SK-N-MC (cell line): Measurements from ENCODE around the gene CMTM2.
"Not testable (repeated sequence)": the region's sequence is repeated elsewhere in the genome, so short reads cannot be mapped to it uniquely, and the experiment has no call there.

Source experiments
- DNase-seq: peaks from one replicate; pipeline ENCODE4 v3.0.0-alpha.2; 2011; ENCODE audit warnings: low read depth, low spot score
- H3K27ac ChIP-seq: fragments of 200-600 bp; sonication (generic); 2 replicates; pipeline ENCODE4 v1.5.1; 2016; ENCODE audit warnings: mixed run types
- H3K36me3 ChIP-seq: fragments of 200-600 bp; sonication (generic); 2 replicates; pipeline ENCODE4 v1.6.1; 2017; ENCODE audit warnings: antibody characterized with exemption, low read length, mixed read lengths; ENCODE audit not compliant: insufficient read depth
- H3K4me3 ChIP-seq: fragments of 200-600 bp; sonication (generic); 2 replicates; pipeline ENCODE4 v1.5.1; 2016
- H3K9ac ChIP-seq: fragments of 200-600 bp; sonication (generic); 2 replicates; pipeline ENCODE4 v1.8.0; 2017; ENCODE audit warnings: mixed run types, mixed read lengths; ENCODE audit not compliant: insufficient read length
- H3K9me3 ChIP-seq: fragments of 200-600 bp; sonication (generic); 2 replicates; pipeline ENCODE4 v1.6.1; 2017; ENCODE audit warnings: low read depth, mild to moderate bottlenecking, antibody characterized with exemption, low read length, moderate library complexity, mixed read lengths
- EZH2 ChIP-seq: fragments of 200-600 bp; sonication (generic); IDR thresholded peaks from one replicate; pipeline ENCODE4 v1.6.1; 2017; ENCODE audit warnings: antibody characterized with exemption
- FOXP2 ChIP-seq: optimal IDR thresholded peaks from 2 replicates; pipeline ENCODE3; 2011; ENCODE audit warnings: mild to moderate bottlenecking, moderate library complexity; ENCODE audit not compliant: insufficient read depth; ENCODE audit errors: extremely low read length, control extremely low read depth
- POLR2AphosphoS5 ChIP-seq: IDR thresholded peaks from 2 replicates; pipeline ENCODE4 v1.6.1; 2012; ENCODE audit warnings: mild to moderate bottlenecking, low read depth, low read length, borderline replicate concordance

Gene CMTM2

DNA sequence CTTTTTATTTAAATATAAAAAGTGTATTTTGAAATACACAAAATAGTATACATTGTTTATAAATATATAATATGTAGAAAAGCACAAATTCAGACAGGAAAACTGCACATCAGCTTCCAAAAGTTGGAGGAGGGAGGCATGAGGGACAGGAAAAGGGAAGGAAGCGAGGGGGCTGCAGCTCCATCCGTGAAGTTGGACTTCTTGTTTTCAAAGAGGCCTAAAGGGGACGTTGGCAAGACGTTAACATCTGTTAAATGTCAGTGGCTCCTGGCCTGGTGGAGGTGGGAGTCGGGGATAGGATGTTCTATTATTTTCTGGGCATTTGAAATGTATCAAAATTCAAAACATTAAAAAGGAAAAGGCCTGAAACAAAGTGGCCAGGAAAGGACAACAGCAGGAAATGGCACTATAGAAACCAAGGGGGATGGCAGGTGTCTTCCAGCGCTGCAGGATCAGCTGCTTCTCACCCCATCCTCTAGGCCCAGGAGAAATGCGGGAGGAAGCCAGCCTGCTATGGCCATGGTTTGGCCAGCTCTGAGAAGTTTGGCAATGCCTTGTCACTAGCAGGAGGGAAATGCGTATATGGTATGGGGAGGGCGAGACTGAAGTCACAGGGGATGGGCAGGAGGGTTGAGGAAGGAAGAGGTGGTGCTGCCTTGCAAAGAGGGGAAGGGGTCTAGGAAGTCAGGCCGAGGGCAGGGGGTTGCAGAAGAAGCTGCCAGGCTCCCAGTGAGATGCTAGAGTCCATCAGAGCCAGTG is 6.4 kb downstream of the CMTM2 start:
- no peak for DNase-seq
- Histone ChIP-seq H3K9ac (no peak overlapping the region), H3K36me3 (no peaks in the 10 kb centered on the region), H3K27ac (no peak overlapping the region), H3K4me3 (no peak overlapping the region), H3K9me3 (no peaks in the 10 kb centered on the region)
- TF ChIP-seq EZH2: no peak
- TF ChIP-seq FOXP2: no peak
- TF ChIP-seq POLR2AphosphoS5: no peak

DNA sequence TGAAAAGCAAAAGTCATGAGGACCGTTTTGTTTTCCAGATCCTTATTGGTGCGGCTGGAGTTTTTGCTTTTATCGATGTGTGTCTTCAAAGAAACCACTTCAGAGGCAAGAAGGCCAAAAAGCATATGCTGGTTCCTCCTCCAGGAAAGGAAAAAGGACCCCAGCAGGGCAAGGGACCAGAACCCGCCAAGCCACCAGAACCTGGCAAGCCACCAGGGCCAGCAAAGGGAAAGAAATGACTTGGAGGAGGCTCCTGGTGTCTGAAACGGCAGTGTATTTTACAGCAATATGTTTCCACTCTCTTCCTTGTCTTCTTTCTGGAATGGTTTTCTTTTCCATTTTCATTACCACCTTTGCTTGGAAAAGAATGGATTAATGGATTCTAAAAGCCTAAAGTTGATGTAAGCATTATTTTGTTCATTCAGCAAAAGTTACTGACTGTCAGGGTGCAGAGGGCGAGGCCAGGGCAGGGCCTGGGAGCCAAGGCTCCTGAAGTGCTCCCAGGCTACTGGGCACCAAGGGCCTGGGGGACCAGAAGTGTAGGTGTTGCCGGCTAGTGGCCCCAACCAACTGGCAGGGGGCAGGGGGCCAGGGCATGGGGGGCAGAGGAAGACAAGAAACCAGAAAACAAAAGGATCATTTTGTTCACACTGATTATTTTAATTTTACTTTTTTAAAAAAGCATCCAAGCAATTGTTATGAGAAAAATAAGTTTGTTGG is 8.8 kb downstream of the CMTM2 start:
- H3K4me3 ChIP-seq: no peak overlapping the region
- no peak for TF ChIP-seq FOXP2
- no peak for TF ChIP-seq POLR2AphosphoS5
- TF ChIP-seq EZH2: no peak

DNA sequence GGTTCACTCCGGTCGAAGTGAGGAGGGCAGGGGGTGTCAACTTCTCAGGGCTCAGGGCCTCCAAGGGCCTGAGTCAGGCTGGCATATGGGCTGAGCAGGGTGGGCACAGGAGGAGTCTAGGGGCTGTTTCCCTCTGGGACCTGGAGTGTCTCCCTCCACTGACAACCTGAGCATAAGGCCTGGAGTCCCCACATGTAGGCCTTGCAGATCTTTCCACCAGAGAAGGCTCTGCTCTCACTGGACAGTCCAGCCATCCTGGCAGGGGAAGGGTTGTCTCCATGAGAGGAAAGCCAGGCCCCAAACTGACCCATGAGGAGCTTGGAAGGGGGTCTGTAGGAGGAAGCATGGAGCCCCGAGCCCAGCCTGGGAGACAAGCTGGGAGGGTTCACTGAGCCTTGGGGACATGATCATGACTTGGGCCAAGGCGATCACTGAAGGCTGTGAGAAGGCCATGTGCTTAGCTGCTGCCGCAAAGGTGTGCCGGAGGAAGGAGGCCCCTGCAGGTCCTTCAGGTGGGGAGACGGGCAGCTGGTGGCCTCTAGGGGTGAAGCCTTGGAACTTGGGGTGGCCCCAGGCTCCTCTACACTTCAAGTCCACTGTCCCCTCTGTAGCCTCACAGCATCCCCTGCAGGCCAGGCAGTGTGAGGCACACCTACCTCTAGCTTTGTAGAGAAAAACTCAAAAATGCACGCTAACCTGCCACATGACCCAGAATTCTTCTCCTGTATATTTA is 9.9 kb downstream of the CMTM2 start:
- no peak for TF ChIP-seq POLR2AphosphoS5
- no peak for TF ChIP-seq FOXP2
- TF ChIP-seq EZH2: no peak
- DNase-seq: no peak
- Histone ChIP-seq H3K27ac (no peak overlapping the region), H3K9me3 (no peaks in the 10 kb centered on the region), H3K9ac (no peak overlapping the region), H3K4me3 (no peak overlapping the region), H3K36me3 (no peaks in the 10 kb centered on the region)

More for the DNA sequence above, 8.8 kb downstream of the CMTM2 start:
- no peaks in the 10 kb centered on the region for H3K9me3 ChIP-seq
- no peak overlapping the region for H3K9ac ChIP-seq
- no peak overlapping the region for H3K27ac ChIP-seq
- no peak for DNase-seq
- H3K36me3 ChIP-seq: no peaks in the 10 kb centered on the region

DNA sequence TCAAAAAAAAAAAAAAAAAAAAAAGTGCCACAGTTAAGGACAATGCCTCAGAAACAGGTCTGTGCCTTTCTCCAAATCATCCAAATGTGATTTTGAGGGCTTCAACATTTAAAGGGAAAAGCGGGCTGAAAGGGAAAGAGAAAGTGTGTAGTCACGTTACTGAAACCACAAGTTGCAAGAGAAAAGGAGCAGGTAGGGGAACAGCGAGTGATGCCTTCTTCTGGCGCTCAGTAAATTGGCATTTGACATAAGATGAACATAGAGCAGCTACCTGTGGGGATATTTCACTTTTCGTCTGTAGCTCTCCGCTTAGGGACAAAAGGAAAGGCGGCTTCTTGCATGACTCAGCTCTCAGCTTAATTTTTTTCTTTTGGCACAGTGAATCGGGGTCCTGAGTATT is 11.1 kb downstream of the CMTM2 start:
- TF ChIP-seq EZH2: no peak
- no peak for TF ChIP-seq POLR2AphosphoS5
- no peak for TF ChIP-seq FOXP2
- H3K9me3 ChIP-seq: no peaks in the 10 kb centered on the region
- no peak overlapping the region for H3K27ac ChIP-seq
- DNase-seq: no peak
- no peaks in the 10 kb centered on the region for H3K36me3 ChIP-seq
- H3K9ac ChIP-seq: no peak overlapping the region
- no peak overlapping the region for H3K4me3 ChIP-seq

DNA sequence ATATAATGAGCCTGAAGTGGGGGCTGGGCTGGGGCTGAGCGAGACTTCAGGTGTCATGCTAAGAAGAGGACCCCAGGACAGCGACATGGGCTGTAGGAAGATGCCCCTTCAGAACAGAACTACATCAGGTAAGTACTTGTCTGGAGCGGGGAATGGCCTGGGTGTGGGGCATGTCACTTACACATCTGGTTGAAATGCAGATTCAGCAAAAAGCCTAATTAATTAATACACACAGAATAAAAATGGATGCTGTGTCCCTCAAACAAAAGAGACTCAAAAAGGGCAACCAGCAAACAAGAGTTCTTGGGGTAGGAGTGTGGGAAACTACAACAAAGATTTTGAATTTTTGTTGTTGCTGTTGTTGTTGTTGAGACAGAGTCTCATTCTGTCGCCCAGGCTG is 11.8 kb downstream of the CMTM2 start:
- H3K9me3 ChIP-seq: no peaks in the 10 kb centered on the region
- no peak for TF ChIP-seq POLR2AphosphoS5
- TF ChIP-seq EZH2: no peak
- TF ChIP-seq FOXP2: no peak
- no peaks in the 10 kb centered on the region for H3K36me3 ChIP-seq
- no peak overlapping the region for H3K9ac ChIP-seq
- DNase-seq: no peak
- no peak overlapping the region for H3K4me3 ChIP-seq
- no peak overlapping the region for H3K27ac ChIP-seq

DNA sequence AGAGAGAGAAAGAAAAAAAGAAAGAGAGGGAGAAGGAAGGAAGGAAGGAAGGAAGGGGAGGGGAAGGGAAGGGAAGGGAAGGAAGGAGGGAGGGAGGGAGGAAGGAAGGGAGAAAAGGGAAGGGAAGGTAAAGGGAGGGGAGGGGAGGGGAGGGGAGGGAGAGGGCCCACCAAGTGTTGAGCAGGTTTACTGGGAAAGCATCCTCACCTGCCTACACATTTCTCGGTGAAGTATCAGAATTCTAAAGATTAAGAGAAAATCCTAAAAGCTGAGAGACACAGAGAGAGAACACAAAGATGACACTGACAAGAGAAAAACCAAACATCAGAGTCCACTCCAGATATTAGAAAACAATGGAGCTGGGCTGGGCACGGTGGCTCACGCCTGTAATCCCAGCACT is 13.0 kb downstream of the CMTM2 start:
- TF ChIP-seq FOXP2 (no peak), EZH2 (no peak), POLR2AphosphoS5 (no peak)
- Histone ChIP-seq H3K4me3 (no peak overlapping the region), H3K36me3 (no peaks in the 10 kb centered on the region), H3K27ac (no peak overlapping the region), H3K9ac (no peak overlapping the region), H3K9me3 (no peaks in the 10 kb centered on the region)
- DNase-seq: no peak

DNA sequence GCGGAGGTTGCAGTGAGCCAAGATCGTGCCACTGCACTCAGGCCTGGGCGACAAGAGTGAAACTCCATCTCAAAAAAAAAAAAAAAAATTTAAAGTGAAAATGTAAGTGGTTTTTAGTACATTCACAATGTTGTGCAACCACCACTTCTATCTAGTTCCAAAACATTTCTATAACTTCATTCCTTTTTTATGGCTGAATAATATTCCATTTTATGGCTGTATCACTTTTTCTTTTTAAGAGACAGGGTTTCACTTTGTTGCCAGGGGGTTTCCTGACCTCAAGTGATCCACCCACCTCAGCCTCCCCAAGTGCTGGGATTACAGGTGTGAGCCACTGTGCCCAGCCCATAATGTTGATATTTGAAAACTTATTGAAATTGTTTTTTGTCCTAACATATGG is 13.6 kb downstream of the CMTM2 start:
- Histone ChIP-seq H3K36me3 (no peaks in the 10 kb centered on the region), H3K9ac (no peak overlapping the region), H3K27ac (no peak overlapping the region), H3K9me3 (no peaks in the 10 kb centered on the region), H3K4me3 (no peak overlapping the region)
- no peak for TF ChIP-seq EZH2
- TF ChIP-seq FOXP2: no peak
- no peak for TF ChIP-seq POLR2AphosphoS5
- no peak for DNase-seq

DNA sequence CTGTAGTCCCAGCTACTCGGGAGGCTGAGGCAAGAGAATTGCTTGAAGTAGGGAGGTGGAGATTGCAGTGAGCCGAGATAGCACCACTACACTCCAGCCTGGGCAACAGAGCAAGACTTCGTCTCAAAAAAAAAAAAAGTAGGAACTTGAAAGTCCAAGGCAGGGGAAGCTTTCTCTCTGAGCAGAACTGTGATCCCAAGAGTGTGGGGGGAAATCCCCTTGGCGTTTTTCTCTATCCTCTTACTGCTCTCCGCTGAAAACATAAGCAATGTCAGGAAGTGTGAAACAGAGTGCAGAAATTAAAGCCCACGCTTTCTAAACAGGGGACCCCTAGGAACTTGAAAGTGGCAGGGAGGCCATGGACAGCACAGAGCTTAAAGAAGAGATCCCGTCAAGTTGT is 15.5 kb downstream of the CMTM2 start:
- TF ChIP-seq POLR2AphosphoS5 (no peak), EZH2 (no peak), FOXP2 (no peak)
- no peak overlapping the region for H3K27ac ChIP-seq
- no peak overlapping the region for H3K9ac ChIP-seq
- no peaks in the 10 kb centered on the region for H3K36me3 ChIP-seq
- no peak for DNase-seq
- H3K9me3 ChIP-seq: no peaks in the 10 kb centered on the region
- no peak overlapping the region for H3K4me3 ChIP-seq

DNA sequence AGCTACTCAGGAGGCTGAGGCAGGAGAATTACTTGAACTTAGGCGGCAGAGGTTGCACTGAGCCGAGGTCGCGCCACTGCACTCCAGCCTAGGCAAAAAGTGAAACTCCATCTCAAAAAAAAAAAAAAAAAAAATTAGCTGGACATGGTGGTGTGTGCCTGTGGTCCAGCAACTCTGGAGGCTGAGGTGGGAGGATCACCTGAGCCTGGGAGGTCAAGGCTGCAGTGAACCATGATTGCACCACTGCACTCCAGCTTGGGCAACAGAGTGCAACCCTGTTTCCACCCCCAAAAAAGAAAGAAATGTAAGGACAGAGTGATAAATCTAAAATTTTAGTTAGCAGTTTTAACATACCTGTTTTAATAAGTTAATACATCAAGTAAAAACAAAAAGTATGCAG is 17.3 kb downstream of the CMTM2 start:
- not testable (repeated sequence) for H3K9me3 ChIP-seq, H3K36me3 ChIP-seq, DNase-seq, H3K27ac ChIP-seq, H3K9ac ChIP-seq, H3K4me3 ChIP-seq
